Measurements from ENCODE around the gene PAK5.

The PAK5 gene

GRCh38 chr20:9488063-9488462 is 350.8 kb downstream of the PAK5 start:
- no peaks in the 10 kb centered on the region for H3K4me1 Mint-ChIP-seq
- ATAC-seq = no peak
- no peak overlapping the region for H3K27ac Mint-ChIP-seq
- H3K36me3 Mint-ChIP-seq = no peaks in the 10 kb centered on the region
- no peak for DNase-seq (ENCODE audit: low spot score in 2 of 2)
- no peak overlapping the region for H3K4me3 Mint-ChIP-seq
- H3K9me3 Mint-ChIP-seq = peaks cover 12% of the 10 kb centered on the region

Measured in stimulated activated effector memory CD8-positive, alpha-beta T cell treated with anti-CD3 and anti-CD28 coated beads, Interleukin-12 subunit alpha, Interleukin-12 subunit beta, amount 100 ng/mL, for 72 hours (primary cell).